GM12875 (cell line): ENCODE results near the gene NHERF1.

ENCODE experiments used
- H3K4me3 ChIP-seq: one replicate; pipeline ENCODE4 v1.5.1; 2011; ENCODE audit warnings: low read depth, low read length, control low read depth
- TF ChIP-seq, protein P1 (sequence below): IDR thresholded peaks from 2 replicates; pipeline ENCODE4 v1.5.1; 2011; ENCODE audit warnings: low read depth, mild to moderate bottlenecking, control low read depth, inconsistent platforms, low read length, moderate library complexity, borderline replicate concordance; ENCODE audit not compliant: insufficient read depth

The NHERF1 gene

DNA sequence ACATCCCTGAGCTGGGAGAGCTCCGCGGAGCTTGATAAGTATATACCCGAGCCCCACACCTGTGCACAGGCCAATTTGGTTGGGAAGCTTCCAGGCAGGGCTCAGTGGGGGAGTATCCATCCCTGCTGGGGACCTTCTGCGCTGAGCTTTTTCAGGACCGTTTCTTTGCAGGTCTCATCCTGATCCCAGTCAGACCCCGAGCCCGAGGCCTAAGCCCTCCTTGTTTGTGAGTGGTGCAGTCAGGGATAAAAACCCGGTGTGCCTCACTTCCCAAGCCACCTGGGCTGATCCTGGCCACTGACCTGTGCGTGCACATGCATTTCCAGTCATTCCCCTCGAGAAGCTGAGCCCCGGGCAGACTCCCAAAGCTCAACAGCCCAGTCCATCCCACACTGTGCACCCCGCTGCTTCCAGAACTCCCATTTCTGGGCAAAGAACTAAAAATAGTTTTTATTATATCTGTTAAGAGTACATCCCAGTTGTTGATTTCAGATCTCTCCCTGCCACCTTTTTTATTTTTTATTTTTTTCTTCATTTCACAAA, 55.0 kb downstream of the NHERF1 start:
- H3K4me3 ChIP-seq: no peak overlapping the region
- TF ChIP-seq, protein P1, sequence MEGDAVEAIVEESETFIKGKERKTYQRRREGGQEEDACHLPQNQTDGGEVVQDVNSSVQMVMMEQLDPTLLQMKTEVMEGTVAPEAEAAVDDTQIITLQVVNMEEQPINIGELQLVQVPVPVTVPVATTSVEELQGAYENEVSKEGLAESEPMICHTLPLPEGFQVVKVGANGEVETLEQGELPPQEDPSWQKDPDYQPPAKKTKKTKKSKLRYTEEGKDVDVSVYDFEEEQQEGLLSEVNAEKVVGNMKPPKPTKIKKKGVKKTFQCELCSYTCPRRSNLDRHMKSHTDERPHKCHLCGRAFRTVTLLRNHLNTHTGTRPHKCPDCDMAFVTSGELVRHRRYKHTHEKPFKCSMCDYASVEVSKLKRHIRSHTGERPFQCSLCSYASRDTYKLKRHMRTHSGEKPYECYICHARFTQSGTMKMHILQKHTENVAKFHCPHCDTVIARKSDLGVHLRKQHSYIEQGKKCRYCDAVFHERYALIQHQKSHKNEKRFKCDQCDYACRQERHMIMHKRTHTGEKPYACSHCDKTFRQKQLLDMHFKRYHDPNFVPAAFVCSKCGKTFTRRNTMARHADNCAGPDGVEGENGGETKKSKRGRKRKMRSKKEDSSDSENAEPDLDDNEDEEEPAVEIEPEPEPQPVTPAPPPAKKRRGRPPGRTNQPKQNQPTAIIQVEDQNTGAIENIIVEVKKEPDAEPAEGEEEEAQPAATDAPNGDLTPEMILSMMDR: no peak

DNA sequence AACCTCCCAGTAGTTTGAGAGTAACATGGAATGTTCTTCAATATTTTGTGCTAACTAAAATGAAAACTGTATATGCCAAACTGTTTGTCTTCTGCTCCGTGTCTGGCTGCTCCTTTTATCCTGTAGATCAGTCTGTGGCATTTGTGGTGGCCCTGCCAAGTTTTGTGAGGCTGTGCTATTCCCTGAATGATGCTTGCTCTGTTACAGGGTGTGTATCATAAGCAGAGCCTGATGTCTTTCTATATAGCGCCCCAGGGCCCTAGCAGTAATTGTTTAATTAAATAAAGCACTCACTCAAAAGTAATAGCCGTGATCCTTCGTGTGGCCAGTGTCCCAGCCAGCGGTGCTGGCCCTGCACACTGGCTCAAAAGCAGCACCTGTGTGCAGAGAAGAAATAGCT, 55.5 kb downstream of the NHERF1 start:
- no peak overlapping the region for H3K4me3 ChIP-seq
- TF ChIP-seq, protein P1: no peak

DNA sequence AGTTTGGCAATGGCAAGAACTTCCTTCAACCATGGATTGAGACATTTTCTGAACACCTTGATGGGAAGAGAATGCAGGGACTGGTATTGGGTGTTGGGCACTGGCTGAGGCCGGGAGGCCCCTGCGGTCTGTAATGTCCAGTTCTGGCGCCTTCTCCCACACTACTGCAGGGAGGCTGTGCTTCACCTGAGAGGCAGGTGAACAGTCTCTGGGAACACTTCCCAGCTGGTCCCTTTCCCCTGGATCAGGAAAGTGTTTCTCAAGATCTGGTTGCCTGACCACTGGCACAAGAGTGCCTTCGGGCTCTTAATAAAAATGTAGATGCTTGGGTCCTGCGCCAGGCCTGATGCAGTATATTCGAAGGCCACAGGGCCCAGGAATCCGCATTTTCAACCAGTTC, 56.3 kb downstream of the NHERF1 start:
- TF ChIP-seq, protein P1: no peak
- H3K4me3 ChIP-seq: no peak overlapping the region

DNA sequence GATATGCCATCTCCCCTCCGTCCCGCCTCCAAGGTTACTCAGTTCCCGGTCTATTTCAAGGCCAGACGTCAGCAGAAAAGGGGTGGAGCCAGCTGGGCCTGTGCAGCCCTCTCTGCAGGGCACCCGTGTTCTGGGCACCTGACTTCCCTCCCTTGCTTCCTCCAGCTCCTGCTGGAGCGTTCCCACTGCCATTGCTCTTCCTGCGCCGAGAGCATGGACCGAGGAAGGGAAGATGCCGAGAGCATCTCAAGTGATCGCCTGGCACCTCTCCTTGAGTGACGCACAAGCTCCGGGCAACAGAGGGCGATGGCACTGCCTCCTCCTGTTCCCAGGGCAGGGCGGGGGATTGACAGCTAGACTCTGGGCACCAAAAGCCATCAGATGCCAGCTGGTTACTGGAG, 57.2 kb downstream of the NHERF1 start:
- H3K4me3 ChIP-seq: no peak overlapping the region
- TF ChIP-seq, protein P1: no peak

DNA sequence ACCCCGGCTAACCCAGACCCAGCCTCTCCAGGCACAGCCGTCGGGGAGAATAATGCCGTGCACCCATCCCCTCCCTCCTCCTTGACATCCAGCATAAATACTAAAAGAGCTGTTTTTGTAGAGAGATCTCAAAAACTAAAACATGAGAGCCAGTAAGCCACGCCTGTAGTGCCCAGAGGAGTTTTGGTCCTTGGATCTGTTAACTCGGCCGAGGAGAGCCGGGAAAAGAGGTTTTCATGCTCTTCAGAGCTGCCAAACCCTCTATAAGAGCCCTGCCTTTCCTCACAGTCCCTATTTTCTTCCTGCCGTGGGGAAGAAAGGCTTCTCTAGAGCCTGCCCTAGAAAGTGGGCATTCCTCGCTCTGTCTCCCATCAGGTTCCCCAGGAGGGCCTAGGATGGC, 57.9 kb downstream of the NHERF1 start:
- TF ChIP-seq, protein P1: no peak
- H3K4me3 ChIP-seq: no peak overlapping the region

DNA sequence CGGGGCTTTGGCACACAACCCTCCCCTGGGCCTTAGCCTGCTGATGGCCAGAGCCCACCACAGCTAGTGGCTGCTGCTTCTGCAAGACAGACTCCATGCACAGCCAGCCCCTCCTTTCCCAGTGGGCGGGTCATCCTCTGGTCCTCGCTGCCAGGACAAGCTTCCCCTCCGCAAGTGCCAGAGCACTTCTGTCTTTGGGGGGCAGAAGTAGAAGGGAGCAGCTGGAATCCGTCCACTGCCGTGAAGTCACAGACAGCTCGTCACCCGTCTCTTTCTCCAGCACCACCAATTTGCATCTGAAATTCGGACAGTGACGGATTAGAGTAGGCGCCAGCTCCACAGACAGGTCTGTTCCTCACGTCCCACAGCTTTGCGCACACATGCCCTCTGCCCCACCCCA, 59.0 kb downstream of the NHERF1 start:
- no peak overlapping the region for H3K4me3 ChIP-seq
- TF ChIP-seq, protein P1: no peak

DNA sequence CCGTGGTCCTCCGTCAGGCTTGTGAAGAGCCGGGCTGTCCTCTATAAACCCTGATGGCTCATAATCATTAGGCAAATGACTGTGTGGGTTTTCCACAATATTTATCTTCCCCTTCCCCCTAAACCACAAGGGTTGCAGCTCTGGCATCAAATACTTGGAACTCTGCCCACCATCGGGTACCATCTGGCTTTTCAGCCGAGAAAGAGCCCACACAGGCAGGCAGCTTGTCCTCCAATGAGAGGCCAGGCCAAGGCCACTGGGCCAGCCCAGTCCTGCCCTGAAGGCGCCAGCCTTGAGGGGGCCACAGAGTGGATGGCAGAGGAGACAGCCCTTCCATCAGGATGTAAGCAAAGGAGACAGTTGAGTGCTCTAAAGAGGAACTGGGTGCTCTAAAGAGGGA, 59.5 kb downstream of the NHERF1 start:
- TF ChIP-seq, protein P1: no peak
- no peak overlapping the region for H3K4me3 ChIP-seq
